BJ (cell line): ENCODE measurements around the gene PPP4R1. TPM values are rescaled to one million over a fixed set of nuclear protein-coding genes. Genes with fewer than 3 reads are reported as not detected.
A peak's percentile ranks its signal among the peaks of the same experiment; 100 is the strongest.

Experiments
- CTCF ChIA-PET: fragments of 350-600 bp; formaldehyde crosslinking; extraction: SDS; loops from one replicate; lab custom pipeline; 2021; ENCODE audit warnings: antibody characterized with exemption, inconsistent platforms; lab: Yijun Ruan, JAX
- POLR2A ChIA-PET: fragments of 300-600 bp; sonication (Branson Sonifier 250); formaldehyde crosslinking; extraction: SDS; loops from one replicate; lab custom pipeline; 2021; ENCODE audit warnings: antibody characterized with exemption; lab: Charles Lee
- DNase-seq: peaks from one replicate; pipeline ENCODE4 v3.0.0-alpha.2; 2011; ENCODE audit warnings: low read depth
- H3K27me3 ChIP-seq: 2 replicates; pipeline ENCODE4 v1.6.0; 2011; ENCODE audit warnings: low read length; ENCODE audit not compliant: control insufficient read depth, insufficient read depth
- H3K36me3 ChIP-seq: 2 replicates; pipeline ENCODE4 v1.5.1; 2011; ENCODE audit warnings: low read length; ENCODE audit not compliant: control insufficient read depth, insufficient read depth
- H3K4me3 ChIP-seq: 2 replicates; pipeline ENCODE4 v1.5.1; 2011; ENCODE audit warnings: low read depth, mild to moderate bottlenecking, control low read depth, low read length
- CTCF ChIP-seq: IDR thresholded peaks from 2 replicates; pipeline ENCODE4 v1.5.1; 2011; ENCODE audit warnings: low read depth, mild to moderate bottlenecking, control low read depth, inconsistent platforms, low read length, moderate library complexity; ENCODE audit not compliant: insufficient read depth
- polyA plus RNA-seq: library from polyadenylated mRNA; depleted of rRNA; stranded (reverse); fragments of >200 nt; gene quantifications from 2 replicates; pipeline ENCODE4 v1.2.3, GENCODE V29; 2011

PPP4R1 gene
- polyA plus RNA-seq, 1 experiment: 135 TPM

DNA sequence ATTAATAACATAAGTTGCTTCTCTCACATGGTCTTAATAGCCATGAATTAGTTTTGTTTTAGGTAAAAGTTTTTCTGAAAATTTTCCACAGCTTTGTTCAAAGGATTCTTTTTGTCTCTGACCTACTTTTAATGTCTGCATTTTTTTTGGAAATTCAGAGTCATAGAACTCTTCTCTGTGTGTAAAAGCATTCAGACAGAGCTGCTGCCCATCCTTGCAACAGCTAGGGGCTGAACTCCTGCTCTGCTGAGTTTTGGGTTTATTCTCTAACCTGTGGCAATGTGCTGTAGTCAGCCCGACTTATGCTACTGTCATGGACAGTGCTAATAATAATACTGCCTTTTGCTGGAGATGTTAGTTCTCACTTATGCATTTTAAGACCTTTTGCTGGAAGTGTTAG, 95.0 kb downstream of the PPP4R1 start:
- Histone ChIP-seq H3K36me3 (peaks cover 1% of the 10 kb centered on the region; the same call in 1 of the 2 replicates), H3K27me3 (no peaks in the 10 kb centered on the region), H3K4me3 (no peak overlapping the region)
- CTCF ChIA-PET: interaction anchor here (0.9 to 1.3 kb wide), 2 partner anchors 10 to 18 kb away, joined by 3 read pairs; no protein-coding TSS in a partner anchor
- POLR2A ChIA-PET: no interaction called here
- TF ChIP-seq CTCF: no peak
- no peak for DNase-seq

DNA sequence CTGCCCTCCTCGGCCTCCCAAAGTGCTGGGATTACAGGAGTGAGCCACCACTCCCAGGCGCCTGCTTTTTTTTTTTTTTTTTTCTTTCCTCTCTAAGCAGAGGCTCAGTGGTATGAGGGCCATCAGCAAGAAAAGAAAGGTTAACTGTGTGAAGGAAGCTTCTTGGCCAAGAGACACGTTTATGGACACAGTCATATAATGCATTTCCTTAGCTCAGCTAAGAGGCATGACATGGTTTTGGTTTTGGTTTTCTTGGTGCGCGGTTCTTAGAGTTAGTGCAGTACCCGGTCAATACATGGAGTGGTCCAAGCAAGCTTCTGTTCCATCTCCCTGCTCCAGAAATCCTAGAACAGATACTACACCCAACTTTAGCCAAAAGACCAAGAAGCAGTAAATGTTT, 96.5 kb downstream of the PPP4R1 start:
- ChIA-PET CTCF (interaction anchor here (0.6 to 2.2 kb wide), 8 partner anchors 9 to 444 kb away, joined by 3 to 13 read pairs (median 4); partner anchors contain the start of gene TWSG1), POLR2A (no interaction called here)
- no peak for TF ChIP-seq CTCF
- H3K27me3 ChIP-seq: no peaks in the 10 kb centered on the region
- H3K36me3 ChIP-seq: peaks cover 1% of the 10 kb centered on the region; the same call in 1 of the 2 replicates
- no peak for DNase-seq
- H3K4me3 ChIP-seq: no peak overlapping the region

DNA sequence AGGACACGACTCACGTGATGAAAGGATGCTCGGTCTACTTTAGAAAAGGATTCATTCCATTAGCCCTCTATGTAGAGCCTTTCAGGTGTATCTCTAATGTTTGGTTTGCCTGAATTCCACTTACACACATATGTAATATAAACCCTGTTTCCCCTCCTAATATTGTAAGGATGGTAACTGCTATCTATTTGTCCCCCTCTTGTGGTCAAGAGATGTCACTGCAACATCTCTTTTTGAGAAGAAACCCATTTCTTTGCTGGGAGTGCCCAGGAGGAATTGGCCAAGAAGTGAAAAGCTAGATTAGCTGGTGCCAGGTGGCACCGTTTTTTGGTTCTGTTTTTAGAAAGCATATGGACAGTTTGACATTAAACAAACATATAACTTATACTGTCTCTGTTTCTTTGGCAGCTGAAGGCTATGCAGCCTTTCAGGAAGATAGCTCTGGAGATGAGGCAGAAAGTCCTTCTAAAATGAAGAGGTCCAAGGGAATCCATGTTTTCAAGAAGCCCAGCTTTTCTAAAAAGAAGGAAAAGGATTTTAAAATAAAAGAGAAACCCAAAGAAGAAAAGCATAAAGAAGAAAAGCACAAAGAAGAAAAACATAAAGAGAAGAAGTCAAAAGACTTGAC, 97.8 kb downstream of the PPP4R1 start:
- Histone ChIP-seq H3K36me3 (0 out of 2 replicates have a peak, but pooled peaks cover 1% of the 10 kb centered on the region), H3K27me3 (no peaks in the 10 kb centered on the region), H3K4me3 (no peak overlapping the region)
- DNase-seq: no peak
- CTCF ChIA-PET: interaction anchor here (0.6 to 2.3 kb wide), 18 partner anchors 10 to 1711 kb away, joined by 3 to 13 read pairs (median 3); partner anchors contain the start of gene TWSG1
- POLR2A ChIA-PET: no interaction called here
- peak; percentile 83 for TF ChIP-seq CTCF

- Histone ChIP-seq H3K36me3 (0 out of 2 replicates have a peak, but pooled peaks cover 1% of the 10 kb centered on the region), H3K4me3 (no peak overlapping the region), H3K27me3 (no peaks in the 10 kb centered on the region)
- no peak for TF ChIP-seq CTCF
- DNase-seq: peak; percentile 31
- ChIA-PET CTCF (interaction anchor here (1.3 to 1.6 kb wide), 2 partner anchors 54 to 179 kb away, joined by 3 to 4 read pairs; partner anchors contain the start of gene TWSG1), POLR2A (interaction anchor here (0.6 kb wide), 1 partner anchor 27 kb away, joined by 3 read pairs; no protein-coding TSS in a partner anchor)
Observed at GRCh38 chr18:9513971-9514512, 100.3 kb downstream of the PPP4R1 start.

DNA sequence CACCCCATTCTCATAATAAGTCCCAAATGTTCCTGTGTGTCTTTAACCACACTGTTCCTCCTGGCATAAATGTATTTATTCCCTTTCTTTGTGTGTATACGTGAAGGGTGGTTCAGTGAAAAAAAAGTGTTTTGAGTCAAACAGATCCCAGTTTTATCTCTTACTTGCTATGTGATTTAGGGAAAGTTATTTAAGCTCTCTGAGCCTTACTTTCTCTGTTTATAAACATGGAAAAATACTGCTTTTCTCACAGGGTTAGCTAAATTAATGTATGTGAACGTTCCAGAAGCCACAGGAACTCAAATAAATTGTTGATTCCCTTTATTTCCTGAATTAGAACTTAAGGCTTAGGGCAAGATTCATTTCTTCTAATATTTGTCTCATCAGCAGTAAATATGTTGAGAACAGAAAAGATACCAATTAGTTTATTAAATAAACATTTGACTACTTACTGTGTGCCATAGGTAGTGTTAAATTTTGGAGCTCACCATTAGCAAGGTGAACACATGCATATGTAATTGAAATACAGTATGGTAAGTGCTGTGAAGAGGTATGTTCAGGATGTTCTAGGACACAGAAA, 105.8 kb downstream of the PPP4R1 start:
- DNase-seq: no peak
- TF ChIP-seq CTCF: no peak
- Histone ChIP-seq H3K4me3 (no peak overlapping the region), H3K27me3 (no peaks in the 10 kb centered on the region), H3K36me3 (no peaks in the 10 kb centered on the region)
- POLR2A ChIA-PET: no interaction called here
- CTCF ChIA-PET: interaction anchor here (0.9 kb wide), 1 partner anchor 435 kb away, joined by 3 read pairs; no protein-coding TSS in a partner anchor
